ENCODE data around the gene MCM9. TPM values are rescaled to one million over a fixed set of nuclear protein-coding genes. Genes with fewer than 3 reads are reported as not detected.

Gene MCM9
- total RNA-seq, 1 experiment from 2014 or later = 18.6 TPM

DNA sequence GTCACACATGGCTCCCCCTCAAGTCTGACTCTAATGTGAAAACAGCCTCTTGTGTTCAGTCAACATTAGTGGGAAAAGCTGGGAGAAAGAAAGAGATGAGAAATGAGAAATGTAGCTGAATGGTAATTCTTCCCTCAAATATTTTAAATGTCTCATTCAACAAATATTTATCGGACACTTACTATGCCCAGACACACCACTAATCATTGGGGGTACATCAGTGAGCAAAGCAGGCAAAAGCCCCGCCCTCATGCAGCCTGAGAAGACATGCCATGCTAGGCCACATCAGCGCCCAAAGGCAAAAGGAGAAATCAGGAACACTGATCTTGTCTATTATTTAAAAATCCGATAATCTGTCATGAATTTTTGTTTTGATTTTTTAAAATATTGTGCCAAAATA is 130.9 kb downstream of the MCM9 start:
- no peak overlapping the region for H2BK12ac ChIP-seq (ENCODE audit: insufficient read length, low read depth, low read length)
- H3K36me3 Mint-ChIP-seq (ENCODE audit: insufficient read depth in 1 of 3, low read depth in 3 of 3) = peaks cover 0 to 1% (median 0%) of the 10 kb centered on the region in 3 experiments; a peak in 1 of 7 replicates
- H3K4me1 ChIP-seq (ENCODE audit: insufficient read depth, low read length) = no peaks in the 10 kb centered on the region
- H2AK5ac ChIP-seq (ENCODE audit: insufficient read length, low read length) = no peak overlapping the region
- H2BK5ac ChIP-seq (ENCODE audit: insufficient read length, low read length) = no peak overlapping the region
- H3K79me1 ChIP-seq (ENCODE audit: insufficient read depth, low read depth, low read length, poor library complexity, severe bottlenecking) = no peaks in the 10 kb centered on the region
- H2AFZ ChIP-seq (ENCODE audit: low read length) = no peak overlapping the region
- no peaks in the 10 kb centered on the region for H3K79me2 ChIP-seq (ENCODE audit: insufficient read depth, low read length)
- H3K4me2 ChIP-seq (ENCODE audit: insufficient read depth, insufficient read length, low read length) = no peak overlapping the region
- H3K14ac ChIP-seq (ENCODE audit: insufficient read depth, low read length) = no peak overlapping the region
- no peak overlapping the region for H3K18ac ChIP-seq (ENCODE audit: insufficient read length, low read depth, low read length)
- H3K4me3 Mint-ChIP-seq = no peak overlapping the region
- no CpG with 5 or more reads among the region's 4 CpGs for WGBS (ENCODE audit: extremely low coverage, insufficient read length, low lambda C conversion rate)
- H3K23ac ChIP-seq (ENCODE audit: insufficient read length, low read depth, low read length) = no peak overlapping the region
- H3K9me3 ChIP-seq (ENCODE audit: control insufficient read depth, low read depth, low read length) = no peaks in the 10 kb centered on the region
- no peak overlapping the region for H2BK120ac ChIP-seq (ENCODE audit: low read depth, low read length, poor library complexity, severe bottlenecking)
- no peak overlapping the region for H3K56ac ChIP-seq (ENCODE audit: insufficient read length, low read depth, low read length)
- no peak overlapping the region for H3K27ac ChIP-seq (ENCODE audit: insufficient read length, low read depth, low read length)
- peaks cover 2% of the 10 kb centered on the region for H4K20me1 ChIP-seq (ENCODE audit: control insufficient read depth, insufficient read depth, insufficient read length)
- DNase-seq = no peak
- no peak overlapping the region for H2BK20ac ChIP-seq (ENCODE audit: low read depth, low read length, poor library complexity, severe bottlenecking)
- H3K27me3 ChIP-seq (ENCODE audit: insufficient read depth, low read length) = no peaks in the 10 kb centered on the region
- no peak overlapping the region for H4K91ac ChIP-seq (ENCODE audit: insufficient read length, low read depth, low read length)
- H2BK15ac ChIP-seq (ENCODE audit: low read depth, low read length) = no peak overlapping the region
- no peaks in the 10 kb centered on the region for H3K23me2 ChIP-seq (ENCODE audit: insufficient read length, low read depth, low read length, poor library complexity, severe bottlenecking)
- TF ChIP-seq, protein P1, sequence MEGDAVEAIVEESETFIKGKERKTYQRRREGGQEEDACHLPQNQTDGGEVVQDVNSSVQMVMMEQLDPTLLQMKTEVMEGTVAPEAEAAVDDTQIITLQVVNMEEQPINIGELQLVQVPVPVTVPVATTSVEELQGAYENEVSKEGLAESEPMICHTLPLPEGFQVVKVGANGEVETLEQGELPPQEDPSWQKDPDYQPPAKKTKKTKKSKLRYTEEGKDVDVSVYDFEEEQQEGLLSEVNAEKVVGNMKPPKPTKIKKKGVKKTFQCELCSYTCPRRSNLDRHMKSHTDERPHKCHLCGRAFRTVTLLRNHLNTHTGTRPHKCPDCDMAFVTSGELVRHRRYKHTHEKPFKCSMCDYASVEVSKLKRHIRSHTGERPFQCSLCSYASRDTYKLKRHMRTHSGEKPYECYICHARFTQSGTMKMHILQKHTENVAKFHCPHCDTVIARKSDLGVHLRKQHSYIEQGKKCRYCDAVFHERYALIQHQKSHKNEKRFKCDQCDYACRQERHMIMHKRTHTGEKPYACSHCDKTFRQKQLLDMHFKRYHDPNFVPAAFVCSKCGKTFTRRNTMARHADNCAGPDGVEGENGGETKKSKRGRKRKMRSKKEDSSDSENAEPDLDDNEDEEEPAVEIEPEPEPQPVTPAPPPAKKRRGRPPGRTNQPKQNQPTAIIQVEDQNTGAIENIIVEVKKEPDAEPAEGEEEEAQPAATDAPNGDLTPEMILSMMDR (conservative IDR thresholded peaks at IDR 0.05) = no peak
- no peak overlapping the region for H4K8ac ChIP-seq (replicated peaks; ENCODE audit: insufficient read length, low read depth, low read length)
- no peak overlapping the region for H3K9ac ChIP-seq (ENCODE audit: extremely low read depth, insufficient read length, low read length)
- no peak overlapping the region for H4K5ac ChIP-seq (ENCODE audit: insufficient read length, low read depth, low read length)
- peaks cover 12 to 13% of the 10 kb centered on the region in 2 experiments for H3K4me1 Mint-ChIP-seq
- no peak overlapping the region for H3K4ac ChIP-seq (ENCODE audit: low read depth, low read length)
- H3K27me3 Mint-ChIP-seq (ENCODE audit: low read depth) = no peaks in the 10 kb centered on the region
- no peak overlapping the region for H3K27ac Mint-ChIP-seq
- no peak overlapping the region for H3T11ph ChIP-seq (ENCODE audit: low read length)
- peaks cover 0 to under 1% of the 10 kb centered on the region in 2 experiments; a peak in 1 of 5 replicates for H3K9me3 Mint-ChIP-seq

Data from H9 (cell line).